H9 (cell line): ENCODE results near the gene ASB18. TPM values are rescaled to one million over a fixed set of nuclear protein-coding genes. Genes with fewer than 3 reads are reported as not detected.

ENCODE experiments used
- DNase-seq: peaks from one replicate; pipeline ENCODE4 v3.0.0-alpha.2; 2017
- H2AFZ ChIP-seq: one replicate; pipeline ENCODE4 v1.6.1; 2013; ENCODE audit warnings: mild to moderate bottlenecking, low read length, control low read depth, moderate library complexity
- H2AK5ac ChIP-seq: 2 replicates; pipeline ENCODE4 v1.6.1; 2013; ENCODE audit warnings: low read length, control low read depth, mixed read lengths; ENCODE audit not compliant: insufficient read length
- H2BK120ac ChIP-seq: one replicate; pipeline ENCODE4 v1.6.1; 2013; ENCODE audit warnings: low read depth, mild to moderate bottlenecking, low read length, control low read depth, inconsistent platforms; ENCODE audit not compliant: poor library complexity, severe bottlenecking
- H2BK12ac ChIP-seq: 2 replicates; pipeline ENCODE4 v1.6.1; 2013; ENCODE audit warnings: low read length, control low read depth, mixed read lengths, low read depth; ENCODE audit not compliant: insufficient read length
- H2BK15ac ChIP-seq: 2 replicates; pipeline ENCODE4 v1.6.1; 2013; ENCODE audit warnings: low read depth, low read length, control low read depth
- H2BK20ac ChIP-seq: one replicate; pipeline ENCODE4 v1.6.1; 2013; ENCODE audit warnings: low read depth, mild to moderate bottlenecking, low read length, control low read depth, inconsistent platforms; ENCODE audit not compliant: poor library complexity, severe bottlenecking
- H2BK5ac ChIP-seq: 2 replicates; pipeline ENCODE4 v1.6.1; 2013; ENCODE audit warnings: low read length, control low read depth, mixed read lengths; ENCODE audit not compliant: insufficient read length
- H3K14ac ChIP-seq: 2 replicates; pipeline ENCODE4 v1.6.1; 2013; ENCODE audit warnings: low read length, control low read depth; ENCODE audit not compliant: insufficient read depth
- H3K18ac ChIP-seq: 2 replicates; pipeline ENCODE4 v1.6.1; 2013; ENCODE audit warnings: low read depth, mild to moderate bottlenecking, mixed read lengths, low read length, control low read depth; ENCODE audit not compliant: insufficient read length
- H3K23ac ChIP-seq: 2 replicates; pipeline ENCODE4 v1.6.1; 2013; ENCODE audit warnings: low read length, control low read depth, mixed read lengths, low read depth; ENCODE audit not compliant: insufficient read length
- H3K23me2 ChIP-seq: 2 replicates; pipeline ENCODE4 v1.6.1; 2013; ENCODE audit warnings: low read depth, mild to moderate bottlenecking, mixed read lengths, low read length, control low read depth; ENCODE audit not compliant: insufficient read length, poor library complexity, severe bottlenecking
- H3K27ac ChIP-seq: 2 replicates; pipeline ENCODE4 v1.5.1; 2013; ENCODE audit warnings: low read length, control low read depth, mixed read lengths, low read depth; ENCODE audit not compliant: insufficient read length
- H3K27me3 ChIP-seq: 2 replicates; pipeline ENCODE4 v1.6.1; 2013; ENCODE audit warnings: low read length, control low read depth, inconsistent platforms; ENCODE audit not compliant: insufficient read depth
- H3K4ac ChIP-seq: 2 replicates; pipeline ENCODE4 v1.6.1; 2013; ENCODE audit warnings: low read depth, mild to moderate bottlenecking, control low read depth, inconsistent platforms, low read length, moderate library complexity
- H3K4me1 ChIP-seq: 2 replicates; pipeline ENCODE4 v1.6.1; 2013; ENCODE audit warnings: low read length, control low read depth, inconsistent platforms; ENCODE audit not compliant: insufficient read depth
- H3K4me2 ChIP-seq: 2 replicates; pipeline ENCODE4 v1.6.1; 2013; ENCODE audit warnings: low read length, control low read depth, mixed read lengths; ENCODE audit not compliant: insufficient read length, insufficient read depth
- H3K56ac ChIP-seq: 2 replicates; pipeline ENCODE4 v1.6.1; 2013; ENCODE audit warnings: low read depth, mild to moderate bottlenecking, mixed read lengths, low read length, control low read depth; ENCODE audit not compliant: insufficient read length
- H3K79me1 ChIP-seq: 2 replicates; pipeline ENCODE4 v1.6.1; 2013; ENCODE audit warnings: low read depth, mild to moderate bottlenecking, moderate library complexity, low read length, control low read depth, inconsistent platforms; ENCODE audit not compliant: insufficient read depth, poor library complexity, severe bottlenecking
- H3K79me2 ChIP-seq: 2 replicates; pipeline ENCODE4 v1.6.1; 2013; ENCODE audit warnings: low read length, control low read depth, inconsistent platforms; ENCODE audit not compliant: insufficient read depth
- H3K9ac ChIP-seq: 2 replicates; pipeline ENCODE4 v1.6.1; 2013; ENCODE audit warnings: low read length, control low read depth, mixed read lengths; ENCODE audit not compliant: insufficient read length; ENCODE audit errors: extremely low read depth
- H3K9me3 ChIP-seq: one replicate; pipeline ENCODE4 v1.6.1; 2013; ENCODE audit warnings: low read depth, low read length, inconsistent platforms; ENCODE audit not compliant: control insufficient read depth
- H3T11ph ChIP-seq: one replicate; pipeline ENCODE4 v1.6.1; 2013; ENCODE audit warnings: mild to moderate bottlenecking, low read length, control low read depth, inconsistent platforms
- H4K20me1 ChIP-seq: one replicate; pipeline ENCODE4 v1.6.1; 2013; ENCODE audit not compliant: control insufficient read depth, insufficient read length, insufficient read depth
- H4K5ac ChIP-seq: 2 replicates; pipeline ENCODE4 v1.6.1; 2013; ENCODE audit warnings: low read depth, mild to moderate bottlenecking, mixed read lengths, low read length, control low read depth; ENCODE audit not compliant: insufficient read length
- H4K8ac ChIP-seq: replicated peaks from 2 replicates; pipeline ENCODE4 v1.6.1; 2013; ENCODE audit warnings: low read length, control low read depth, mixed read lengths, low read depth; ENCODE audit not compliant: insufficient read length
- H4K91ac ChIP-seq: 2 replicates; pipeline ENCODE4 v1.6.1; 2013; ENCODE audit warnings: low read depth, mild to moderate bottlenecking, moderate library complexity, mixed read lengths, low read length, control low read depth; ENCODE audit not compliant: insufficient read length
- H3K27ac Mint-ChIP-seq, 3 experiments: 2 replicates in 2 of 3; 3 replicates in 1 of 3; pipeline ENCODE4 v1.8.0; 2020 to 2021; ENCODE audit warnings: mixed read lengths in 3 of 3, mild to moderate bottlenecking in 1 of 3, moderate library complexity in 1 of 3
- H3K27me3 Mint-ChIP-seq: 2 replicates; pipeline ENCODE4 v1.8.0; 2021; ENCODE audit warnings: low read depth, mild to moderate bottlenecking, moderate library complexity, mixed read lengths
- H3K36me3 Mint-ChIP-seq, 3 experiments: 2 replicates in 2 of 3; 3 replicates in 1 of 3; pipeline ENCODE4 v1.8.0; 2020 to 2021; ENCODE audit warnings: low read depth in 3 of 3, mixed read lengths in 3 of 3; ENCODE audit not compliant: insufficient read depth in 1 of 3
- H3K4me1 Mint-ChIP-seq, 2 experiments: 2 replicates each; pipeline ENCODE4 v1.8.0; 2020; ENCODE audit warnings: mixed read lengths in 2 of 2
- H3K4me3 Mint-ChIP-seq, 2 experiments: 2 replicates in 1 of 2; 3 replicates in 1 of 2; pipeline ENCODE4 v1.8.0; 2020 to 2021; ENCODE audit warnings: mild to moderate bottlenecking in 2 of 2, mixed read lengths in 2 of 2, moderate library complexity in 1 of 2
- H3K9me3 Mint-ChIP-seq, 2 experiments: 2 replicates in 1 of 2; 3 replicates in 1 of 2; pipeline ENCODE4 v1.8.0; 2020; ENCODE audit warnings: mild to moderate bottlenecking in 2 of 2, mixed read lengths in 2 of 2, moderate library complexity in 1 of 2
- WGBS: extraction: QIAGEN DNeasy Blood & Tissue Kit; methylation state at CpG from one replicate; pipeline ENCODE4 v1.1.7; 2013; ENCODE audit warnings: missing lambda C conversion rate, low lambda C conversion rate, mixed read lengths; ENCODE audit not compliant: insufficient read length; ENCODE audit errors: extremely low coverage; 5-methylcytosine and 5-hydroxymethylcytosine counted together
- total RNA-seq: library from RNA; stranded (reverse); gene quantifications from 2 replicates; pipeline ENCODE4 v1.2.1, GENCODE V29; 2021
- TF ChIP-seq, protein P1 (sequence below): fragments of 200-600 bp; sonication (generic); conservative IDR thresholded peaks from 3 replicates; pipeline ENCODE4 v1.8.0; 2021; ENCODE audit warnings: antibody characterized with exemption, mild to moderate bottlenecking

The ASB18 gene
- total RNA-seq, 1 experiment from 2014 or later = not detected

DNA sequence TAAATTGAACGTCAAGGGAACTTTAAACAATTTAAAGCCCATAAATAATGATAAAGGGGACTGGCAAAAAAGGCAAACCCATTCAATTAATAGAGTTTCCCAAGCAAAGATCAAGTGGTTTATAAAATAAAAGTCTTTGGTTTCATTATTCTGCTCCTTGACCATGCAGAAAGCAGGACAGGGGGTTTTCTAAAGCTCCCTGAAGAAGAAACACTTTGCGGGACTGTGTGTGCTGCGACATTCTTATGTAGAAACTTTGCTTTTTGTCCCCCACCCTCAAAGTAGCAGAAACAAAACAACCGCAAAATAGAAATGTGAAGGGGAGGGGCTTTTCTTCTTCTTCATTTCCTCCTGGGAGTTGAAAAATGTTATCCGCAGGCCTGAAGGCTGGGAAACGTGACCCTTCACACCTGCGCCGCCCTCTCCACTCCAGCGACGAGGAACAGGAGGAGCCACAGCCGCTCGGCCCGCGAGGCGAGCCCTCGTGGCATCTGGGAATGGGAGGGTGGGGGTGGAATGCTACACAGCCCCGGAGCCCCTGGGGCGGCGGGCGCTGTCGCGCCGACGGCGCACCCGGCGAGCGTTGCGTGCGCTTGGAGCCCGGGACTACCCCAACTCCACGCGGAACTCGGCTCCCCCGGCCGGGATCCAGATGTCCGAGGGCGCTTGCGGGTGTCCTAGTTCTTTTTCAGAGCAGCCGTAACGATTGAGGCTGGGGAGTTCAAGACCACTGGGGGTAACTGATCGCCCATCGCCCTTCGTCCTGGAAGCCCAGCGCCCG is 91.8 kb downstream of the ASB18 start:
- no peak overlapping the region for H2BK20ac ChIP-seq
- H4K91ac ChIP-seq = no peak overlapping the region
- H3K56ac ChIP-seq = no peak overlapping the region
- H3K23ac ChIP-seq = no peak overlapping the region
- no peak overlapping the region for H3T11ph ChIP-seq
- Mint-ChIP-seq H3K4me3 (peak overlapping the region in 1 of 2 experiments; percentile 59; a peak in 2 of 5 replicates), H3K9me3 (peaks cover 3 to 20% of the 10 kb centered on the region in 2 experiments; a peak in 2 of 5 replicates), H3K4me1 (peaks cover 43 to 51% of the 10 kb centered on the region in 2 experiments), H3K27me3 (peaks cover 94% of the 10 kb centered on the region), H3K36me3 (peaks cover 0 to 2% (median 0%) of the 10 kb centered on the region in 3 experiments; a peak in 1 of 7 replicates), H3K27ac (no peak overlapping the region)
- no peak overlapping the region for H2BK5ac ChIP-seq
- H4K5ac ChIP-seq = no peak overlapping the region
- H3K4me1 ChIP-seq = peaks cover 19% of the 10 kb centered on the region
- no peaks in the 10 kb centered on the region for H3K79me2 ChIP-seq
- peaks cover 20% of the 10 kb centered on the region for H3K23me2 ChIP-seq
- H3K4ac ChIP-seq = no peak overlapping the region
- H2BK120ac ChIP-seq = no peak overlapping the region
- no peak overlapping the region for H3K27ac ChIP-seq
- peaks cover 77% of the 10 kb centered on the region for H3K27me3 ChIP-seq
- no peak overlapping the region for H2BK15ac ChIP-seq
- H3K79me1 ChIP-seq = no peaks in the 10 kb centered on the region
- no peaks in the 10 kb centered on the region for H4K20me1 ChIP-seq
- TF ChIP-seq, protein P1, sequence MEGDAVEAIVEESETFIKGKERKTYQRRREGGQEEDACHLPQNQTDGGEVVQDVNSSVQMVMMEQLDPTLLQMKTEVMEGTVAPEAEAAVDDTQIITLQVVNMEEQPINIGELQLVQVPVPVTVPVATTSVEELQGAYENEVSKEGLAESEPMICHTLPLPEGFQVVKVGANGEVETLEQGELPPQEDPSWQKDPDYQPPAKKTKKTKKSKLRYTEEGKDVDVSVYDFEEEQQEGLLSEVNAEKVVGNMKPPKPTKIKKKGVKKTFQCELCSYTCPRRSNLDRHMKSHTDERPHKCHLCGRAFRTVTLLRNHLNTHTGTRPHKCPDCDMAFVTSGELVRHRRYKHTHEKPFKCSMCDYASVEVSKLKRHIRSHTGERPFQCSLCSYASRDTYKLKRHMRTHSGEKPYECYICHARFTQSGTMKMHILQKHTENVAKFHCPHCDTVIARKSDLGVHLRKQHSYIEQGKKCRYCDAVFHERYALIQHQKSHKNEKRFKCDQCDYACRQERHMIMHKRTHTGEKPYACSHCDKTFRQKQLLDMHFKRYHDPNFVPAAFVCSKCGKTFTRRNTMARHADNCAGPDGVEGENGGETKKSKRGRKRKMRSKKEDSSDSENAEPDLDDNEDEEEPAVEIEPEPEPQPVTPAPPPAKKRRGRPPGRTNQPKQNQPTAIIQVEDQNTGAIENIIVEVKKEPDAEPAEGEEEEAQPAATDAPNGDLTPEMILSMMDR = no peak
- no peak overlapping the region for H3K18ac ChIP-seq
- no CpG with 5 or more reads among the region's 46 CpGs for WGBS
- H2AFZ ChIP-seq = no peak overlapping the region
- H2AK5ac ChIP-seq = no peak overlapping the region
- no peak overlapping the region for H4K8ac ChIP-seq
- no peak overlapping the region for H2BK12ac ChIP-seq
- no peak overlapping the region for H3K9ac ChIP-seq
- DNase-seq = no peak
- peak overlapping the region; percentile 62 for H3K4me2 ChIP-seq
- no peak overlapping the region for H3K14ac ChIP-seq
- H3K9me3 ChIP-seq = no peaks in the 10 kb centered on the region
